ENCODE results near the gene RHBDL3.

DNA sequence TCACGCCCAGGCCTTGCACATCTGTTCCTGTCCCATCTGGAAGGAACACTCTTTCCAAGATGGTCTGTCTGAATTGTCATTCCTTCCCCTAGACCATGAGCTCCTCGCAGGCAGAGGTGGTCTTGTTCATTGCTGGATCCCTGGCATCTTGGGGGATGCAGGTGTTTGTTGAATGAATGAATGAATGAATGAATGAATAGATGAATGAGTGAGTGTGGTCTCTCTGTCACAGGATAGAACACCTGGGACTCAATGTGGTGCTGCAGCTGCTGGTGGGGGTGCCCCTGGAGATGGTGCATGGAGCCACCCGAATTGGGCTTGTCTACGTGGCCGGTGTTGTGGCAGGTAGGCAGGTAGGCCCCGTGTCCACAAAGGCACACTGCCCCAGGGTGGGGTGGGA, 32.2 kb downstream of the RHBDL3 start:
- TF ChIP-seq, protein P1, sequence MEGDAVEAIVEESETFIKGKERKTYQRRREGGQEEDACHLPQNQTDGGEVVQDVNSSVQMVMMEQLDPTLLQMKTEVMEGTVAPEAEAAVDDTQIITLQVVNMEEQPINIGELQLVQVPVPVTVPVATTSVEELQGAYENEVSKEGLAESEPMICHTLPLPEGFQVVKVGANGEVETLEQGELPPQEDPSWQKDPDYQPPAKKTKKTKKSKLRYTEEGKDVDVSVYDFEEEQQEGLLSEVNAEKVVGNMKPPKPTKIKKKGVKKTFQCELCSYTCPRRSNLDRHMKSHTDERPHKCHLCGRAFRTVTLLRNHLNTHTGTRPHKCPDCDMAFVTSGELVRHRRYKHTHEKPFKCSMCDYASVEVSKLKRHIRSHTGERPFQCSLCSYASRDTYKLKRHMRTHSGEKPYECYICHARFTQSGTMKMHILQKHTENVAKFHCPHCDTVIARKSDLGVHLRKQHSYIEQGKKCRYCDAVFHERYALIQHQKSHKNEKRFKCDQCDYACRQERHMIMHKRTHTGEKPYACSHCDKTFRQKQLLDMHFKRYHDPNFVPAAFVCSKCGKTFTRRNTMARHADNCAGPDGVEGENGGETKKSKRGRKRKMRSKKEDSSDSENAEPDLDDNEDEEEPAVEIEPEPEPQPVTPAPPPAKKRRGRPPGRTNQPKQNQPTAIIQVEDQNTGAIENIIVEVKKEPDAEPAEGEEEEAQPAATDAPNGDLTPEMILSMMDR (IDR thresholded peaks at IDR 0.05; ENCODE audit: insufficient read depth, low read length, poor library complexity, severe bottlenecking): no peak
- TF ChIP-seq EZH2phosphoT487 (conservative IDR thresholded peaks at IDR 0.05; ENCODE audit: low read length): no peak

Measured in SU-DHL-6 (cell line).